ENCODE results near the gene CDC37L1.

Gene CDC37L1

GRCh38 chr9:4679268-4680172, at the start of gene CDC37L1:
Gene CDC37L1 (plus strand): TSS chr9:4679569. CDS start chr9:4679768, 199 bp downstream.
- peak within 1 kb of the TSS; percentile 65 to 84 for H3K4me3 ChIP-seq (ENCODE audit: low read depth in 1 of 2, low read length in 1 of 2)
- H3K27me3 ChIP-seq = no peaks in the 10 kb centered on the region
- peaks cover 21 to 23% of the 10 kb centered on the region in 2 experiments for H3K4me1 ChIP-seq (ENCODE audit: control insufficient read depth in 1 of 2, insufficient read depth in 1 of 2, low read depth in 1 of 2, low read length in 1 of 2)
- peak within 1 kb of the TSS; percentile 85 for H3K27ac ChIP-seq
- H3K9me3 ChIP-seq = no peaks in the 10 kb centered on the region
- TF ChIP-seq, protein P1, sequence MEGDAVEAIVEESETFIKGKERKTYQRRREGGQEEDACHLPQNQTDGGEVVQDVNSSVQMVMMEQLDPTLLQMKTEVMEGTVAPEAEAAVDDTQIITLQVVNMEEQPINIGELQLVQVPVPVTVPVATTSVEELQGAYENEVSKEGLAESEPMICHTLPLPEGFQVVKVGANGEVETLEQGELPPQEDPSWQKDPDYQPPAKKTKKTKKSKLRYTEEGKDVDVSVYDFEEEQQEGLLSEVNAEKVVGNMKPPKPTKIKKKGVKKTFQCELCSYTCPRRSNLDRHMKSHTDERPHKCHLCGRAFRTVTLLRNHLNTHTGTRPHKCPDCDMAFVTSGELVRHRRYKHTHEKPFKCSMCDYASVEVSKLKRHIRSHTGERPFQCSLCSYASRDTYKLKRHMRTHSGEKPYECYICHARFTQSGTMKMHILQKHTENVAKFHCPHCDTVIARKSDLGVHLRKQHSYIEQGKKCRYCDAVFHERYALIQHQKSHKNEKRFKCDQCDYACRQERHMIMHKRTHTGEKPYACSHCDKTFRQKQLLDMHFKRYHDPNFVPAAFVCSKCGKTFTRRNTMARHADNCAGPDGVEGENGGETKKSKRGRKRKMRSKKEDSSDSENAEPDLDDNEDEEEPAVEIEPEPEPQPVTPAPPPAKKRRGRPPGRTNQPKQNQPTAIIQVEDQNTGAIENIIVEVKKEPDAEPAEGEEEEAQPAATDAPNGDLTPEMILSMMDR (IDR thresholded peaks at IDR 0.05) = peak; percentile 100
- no peaks in the 10 kb centered on the region for H3K36me3 ChIP-seq

DNA sequence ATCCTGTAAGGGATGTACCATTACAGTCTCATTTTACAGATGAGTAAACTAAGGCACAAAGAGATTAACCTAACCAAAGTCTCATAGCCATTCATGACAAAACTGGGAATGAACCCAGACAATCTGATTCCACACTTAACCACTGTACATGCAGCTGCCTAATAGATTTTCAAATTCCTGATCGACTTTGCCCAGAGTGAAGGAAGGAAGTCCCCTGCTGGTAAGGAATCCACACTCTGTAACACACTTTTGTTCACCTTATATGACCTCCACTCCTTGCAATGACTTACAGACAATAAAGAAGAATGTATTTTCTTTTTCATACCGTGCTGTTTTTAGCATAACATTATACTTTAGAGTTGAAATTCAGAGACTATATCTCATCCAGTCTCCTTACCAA, 48.5 kb upstream of the CDC37L1 start:
- H3K9me3 ChIP-seq = no peaks in the 10 kb centered on the region
- H3K36me3 ChIP-seq = no peaks in the 10 kb centered on the region
- H3K4me1 ChIP-seq (ENCODE audit: control insufficient read depth in 1 of 2, insufficient read depth in 1 of 2, low read depth in 1 of 2, low read length in 1 of 2) = no peaks in the 10 kb centered on the region
- peaks cover 52% of the 10 kb centered on the region for H3K27me3 ChIP-seq
- no peak overlapping the region for H3K4me3 ChIP-seq (ENCODE audit: low read depth in 1 of 2, low read length in 1 of 2)
- TF ChIP-seq, protein P1 (IDR thresholded peaks at IDR 0.05) = no peak
- H3K27ac ChIP-seq = no peak overlapping the region

GRCh38 chr9:4638968-4639367, 40.4 kb upstream of the CDC37L1 start:
- H3K27ac ChIP-seq = no peak overlapping the region
- no peaks in the 10 kb centered on the region for H3K9me3 ChIP-seq
- peaks cover 41% of the 10 kb centered on the region for H3K27me3 ChIP-seq
- H3K36me3 ChIP-seq = no peaks in the 10 kb centered on the region
- no peak overlapping the region for H3K4me3 ChIP-seq (ENCODE audit: low read depth in 1 of 2, low read length in 1 of 2)
- no peaks in the 10 kb centered on the region for H3K4me1 ChIP-seq (ENCODE audit: control insufficient read depth in 1 of 2, insufficient read depth in 1 of 2, low read depth in 1 of 2, low read length in 1 of 2)
- TF ChIP-seq, protein P1 (IDR thresholded peaks at IDR 0.05) = no peak

DNA sequence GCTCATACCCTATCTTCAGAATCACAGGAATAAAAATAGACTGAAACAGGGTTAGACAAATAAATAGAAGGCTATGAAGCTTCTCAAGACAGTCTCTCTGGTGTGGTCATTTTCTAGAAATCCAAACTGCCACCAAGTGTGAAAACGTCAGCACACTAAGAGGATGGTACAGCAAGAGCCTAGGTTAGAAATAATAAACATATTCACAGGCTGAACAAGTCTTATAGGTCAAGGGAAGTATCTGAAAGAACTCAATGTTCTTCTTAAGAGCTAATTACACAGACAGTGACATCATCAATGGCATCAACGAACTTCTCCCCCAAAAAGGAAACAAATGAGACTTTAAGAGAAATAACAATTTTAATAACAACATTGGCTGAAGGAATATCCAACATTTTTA, 39.9 kb upstream of the CDC37L1 start:
- no peak overlapping the region for H3K4me3 ChIP-seq (ENCODE audit: low read depth in 1 of 2, low read length in 1 of 2)
- H3K9me3 ChIP-seq = no peaks in the 10 kb centered on the region
- no peaks in the 10 kb centered on the region for H3K4me1 ChIP-seq (ENCODE audit: control insufficient read depth in 1 of 2, insufficient read depth in 1 of 2, low read depth in 1 of 2, low read length in 1 of 2)
- peaks cover 36% of the 10 kb centered on the region for H3K27me3 ChIP-seq
- TF ChIP-seq, protein P1 (IDR thresholded peaks at IDR 0.05) = no peak
- H3K27ac ChIP-seq = no peak overlapping the region
- no peaks in the 10 kb centered on the region for H3K36me3 ChIP-seq

DNA sequence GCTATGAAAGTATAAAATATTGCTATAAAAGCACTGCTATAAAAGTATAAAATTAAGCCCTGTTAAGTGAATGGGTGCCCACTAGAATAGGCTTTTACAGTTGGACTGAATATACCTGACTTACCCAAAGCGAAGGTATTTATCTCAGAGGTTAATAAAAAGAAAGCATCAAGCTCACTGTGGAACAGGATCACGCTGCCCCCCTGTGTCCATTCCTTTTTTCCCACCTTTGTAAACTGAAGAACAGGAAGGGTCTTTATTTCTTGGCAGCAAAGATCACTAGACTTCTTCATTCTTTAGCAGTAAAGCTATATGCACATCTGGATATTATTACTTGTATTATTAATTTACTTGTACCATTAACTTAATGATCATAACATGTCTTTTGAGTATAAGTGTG, 39.3 kb upstream of the CDC37L1 start:
- no peaks in the 10 kb centered on the region for H3K9me3 ChIP-seq
- H3K27me3 ChIP-seq = peaks cover 30% of the 10 kb centered on the region
- H3K4me3 ChIP-seq (ENCODE audit: low read depth in 1 of 2, low read length in 1 of 2) = no peak overlapping the region
- no peaks in the 10 kb centered on the region for H3K36me3 ChIP-seq
- H3K27ac ChIP-seq = no peak overlapping the region
- no peaks in the 10 kb centered on the region for H3K4me1 ChIP-seq (ENCODE audit: control insufficient read depth in 1 of 2, insufficient read depth in 1 of 2, low read depth in 1 of 2, low read length in 1 of 2)
- TF ChIP-seq, protein P1 (IDR thresholded peaks at IDR 0.05) = no peak
